Motor neuron (in vitro differentiated cells): ENCODE data around the gene CRADD. TPM values are rescaled to one million over a fixed set of nuclear protein-coding genes. Genes with fewer than 3 reads are reported as not detected.

Experiments
- ATAC-seq, 8 experiments: fragments of 200-7000 bp; cut with Tn5 transposase; replicated peaks in 6 of 8; 2 replicates each; pipeline ENCODE4 v1.8.0; 2021; ENCODE audit warnings: mild to moderate bottlenecking in 8 of 8, moderate library complexity in 8 of 8
- H3K27ac ChIP-seq, 2 donors: fragments of 250-450 bp; sonication (Bioruptor Pico); 2 replicates each; pipeline ENCODE4 v1.9.0; 2021; ENCODE audit warnings: antibody characterized with exemption in 2 of 2, mild to moderate bottlenecking in 2 of 2, moderate library complexity in 1 of 2
- H3K4me1 ChIP-seq, 2 donors: fragments of 250-450 bp; sonication (Bioruptor Pico); replicated peaks in 1 of 2; 2 replicates each; pipeline ENCODE4 v1.6.1; 2021; ENCODE audit warnings: antibody characterized with exemption in 2 of 2, mild to moderate bottlenecking in 2 of 2, moderate library complexity in 1 of 2
- H3K4me3 ChIP-seq, 5 donors: fragments of 250-450 bp; sonication (Bioruptor Pico); 2 replicates each; pipeline ENCODE4 v1.9.0; 2021; ENCODE audit warnings: antibody characterized with exemption in 5 of 5, mild to moderate bottlenecking in 5 of 5, moderate library complexity in 4 of 5
- WGBS, 10 experiments: fragments of 450-650 bp; shearing (Covaris generic); methylation state at CpG; one replicate each; pipeline ENCODE4 v1.0.0; 2022; 5-methylcytosine and 5-hydroxymethylcytosine counted together
- in situ Hi-C, 9 experiments: fragments of 400-800 bp; cut with MboI; loops; one replicate each; pipeline ENCODE4 v1.15.0; 2021; ENCODE audit warnings: low sequenced_read_pairs in 9 of 9, low pct_unique_long_range_greater_than_20kb in 2 of 9; ENCODE audit not compliant: unreplicated experiment in 9 of 9
- total RNA-seq, 8 experiments: library from RNA; unstranded; fragments of 300-600 nt; gene quantifications; 2 replicates each; pipeline versions ENCODE4 v1.2.3 to v1.2.4, GENCODE V29; 2022

The CRADD gene
- total RNA-seq, 8 experiments from 2014 or later, result 8.0 to 21.3 (median 10.4) TPM

- no peak overlapping the region for H3K27ac ChIP-seq
- WGBS, 10 experiments, result 89 to 100% (median 93%) methylated on average over 1 to 5 of the region's 5 CpGs
- H3K4me1 ChIP-seq, result no peaks in the 10 kb centered on the region
- ATAC-seq, result no peak
- no peak overlapping the region for H3K4me3 ChIP-seq
- in situ Hi-C loops, result loop anchor here in 2 of 9 experiments (25.0 kb wide), 2 partner anchors 147 to 172 kb away; partner anchors contain the start of gene SOCS2 (in 1 of the 2)
These were observed 56.8 kb downstream of the CRADD start for GRCh38 chr12:93733928-93734327.

- WGBS, 10 experiments, result 80 to 100% (median 100%) methylated on average over 1 to 2 of the region's 2 CpGs; no CpG with 5 or more reads in 5 of the 10 experiments
- no peak for ATAC-seq
- Histone ChIP-seq H3K4me3 (no peak overlapping the region), H3K27ac (no peak overlapping the region), H3K4me1 (no peaks in the 10 kb centered on the region)
- in situ Hi-C loops, result loop anchor here in 2 of 9 experiments (25.0 kb wide), 2 partner anchors 147 to 172 kb away; partner anchors contain the start of gene SOCS2 (in 1 of the 2)
These were observed 57.6 kb downstream of the CRADD start for GRCh38 chr12:93734784-93735183.

- Histone ChIP-seq H3K4me1 (peaks cover 9 to 18% of the 10 kb centered on the region in 2 donors), H3K27ac (no peak overlapping the region), H3K4me3 (no peak overlapping the region)
- no peak for ATAC-seq
- in situ Hi-C loops, result loop anchor here in 2 of 9 experiments (25.0 kb wide), 2 partner anchors 149 to 174 kb away; partner anchors contain the start of gene SOCS2 (in 1 of the 2)
These were observed 59.5 kb downstream of the CRADD start for GRCh38 chr12:93736640-93737178.

- H3K27ac ChIP-seq, result no peak overlapping the region
- whole genome bisulfite sequencing, 10 experiments, result 25 to 100% (median 78%) methylated on average over 1 to 5 of the region's 5 CpGs; no CpG with 5 or more reads in 2 of the 10 experiments
- in situ Hi-C loops, result loop anchor here in 2 of 9 experiments (25.0 kb wide), 2 partner anchors 150 to 175 kb away; partner anchors contain the start of gene SOCS2 (in 1 of the 2)
- ATAC-seq, result no peak
- no peak overlapping the region for H3K4me3 ChIP-seq
- H3K4me1 ChIP-seq, result peaks cover 9 to 20% of the 10 kb centered on the region in 2 donors
These were observed 60.5 kb downstream of the CRADD start for GRCh38 chr12:93737457-93738198.

- ATAC-seq, result no peak
- no peak overlapping the region for H3K27ac ChIP-seq
These were observed 61.3 kb downstream of the CRADD start for GRCh38 chr12:93738199-93739058.

GRCh38 chr12:93740751-93741150 is 63.6 kb downstream of the CRADD start:
- no peak overlapping the region for H3K27ac ChIP-seq
- peaks cover 11 to 23% of the 10 kb centered on the region in 2 donors for H3K4me1 ChIP-seq

More at GRCh38 chr12:93738199-93739058, 61.3 kb downstream of the CRADD start:
- in situ Hi-C loops, result loop anchor here in 2 of 9 experiments (25.0 kb wide), 2 partner anchors 151 to 176 kb away; partner anchors contain the start of gene SOCS2 (in 1 of the 2)
- Histone ChIP-seq H3K4me3 (no peak overlapping the region), H3K4me1 (peaks cover 11 to 23% of the 10 kb centered on the region in 2 donors)
- WGBS, 10 experiments, result 80 to 100% (median 92%) methylated on average over 1 to 6 of the region's 6 CpGs

GRCh38 chr12:93741659-93742109 is 64.5 kb downstream of the CRADD start:
- H3K4me1 ChIP-seq, result peaks cover 11 to 27% of the 10 kb centered on the region in 2 donors
- in situ Hi-C loops, result loop anchor here in 2 of 9 experiments (25.0 kb wide), 2 partner anchors 154 to 179 kb away; partner anchors contain the start of gene SOCS2 (in 1 of the 2)
- 0 to 50% (median 6%) methylated on average over 1 to 10 of the region's 10 CpGs; no CpG with 5 or more reads in 1 of the 10 experiments for WGBS, 10 experiments
- H3K27ac ChIP-seq, result peak overlapping the region; percentile 43 to 75
- peak overlapping the region; percentile 27 to 45 (median 35) for H3K4me3 ChIP-seq
- peak; percentile 17 to 82 (median 60) for ATAC-seq

More at GRCh38 chr12:93740751-93741150, 63.6 kb downstream of the CRADD start:
- no peak for ATAC-seq
- no peak overlapping the region for H3K4me3 ChIP-seq
- 20 to 93% (median 40%) methylated on average over 2 to 3 of the region's 3 CpGs; no CpG with 5 or more reads in 1 of the 10 experiments for WGBS, 10 experiments
- in situ Hi-C loops, result loop anchor here in 2 of 9 experiments (25.0 kb wide), 2 partner anchors 153 to 178 kb away; partner anchors contain the start of gene SOCS2 (in 1 of the 2)

GRCh38 chr12:93742110-93742934 is 65.1 kb downstream of the CRADD start:
- peak overlapping the region; percentile 43 to 75 for H3K27ac ChIP-seq
- peaks cover 11 to 32% of the 10 kb centered on the region in 2 donors for H3K4me1 ChIP-seq
- ATAC-seq, result peak; percentile 91 to 98 (median 96)
- peak overlapping the region; percentile 27 to 45 (median 35) for H3K4me3 ChIP-seq
- in situ Hi-C loops, result loop anchor here in 2 of 9 experiments (25.0 kb wide), 2 partner anchors 155 to 180 kb away; partner anchors contain the start of gene SOCS2 (in 1 of the 2)
- 0 to 16% (median 3%) methylated on average over 1 to 26 of the region's 45 CpGs for WGBS, 10 experiments

GRCh38 chr12:93743229-93743998 is 66.2 kb downstream of the CRADD start:
- Histone ChIP-seq H3K27ac (no peak overlapping the region), H3K4me3 (no peak overlapping the region), H3K4me1 (peaks cover 11 to 32% of the 10 kb centered on the region in 2 donors)
- 64 to 100% (median 87%) methylated on average over 3 to 9 of the region's 9 CpGs; no CpG with 5 or more reads in 1 of the 10 experiments for WGBS, 10 experiments
- no peak for ATAC-seq
- in situ Hi-C loops, result loop anchor here in 2 of 9 experiments (25.0 kb wide), 2 partner anchors 156 to 181 kb away; partner anchors contain the start of gene SOCS2 (in 1 of the 2)

- ATAC-seq, result no peak
- Histone ChIP-seq H3K4me1 (peaks cover 18 to 38% of the 10 kb centered on the region in 2 donors), H3K4me3 (no peak overlapping the region), H3K27ac (no peak overlapping the region)
- in situ Hi-C loops, result loop anchor here in 2 of 9 experiments (25.0 kb wide), 2 partner anchors 157 to 182 kb away; partner anchors contain the start of gene SOCS2 (in 1 of the 2)
- 83 to 100% (median 96%) methylated on average over 2 to 4 of the region's 4 CpGs for WGBS, 10 experiments
These were observed 67.0 kb downstream of the CRADD start for GRCh38 chr12:93743999-93744689.
